Lung microvascular endothelial cell (primary cell): ENCODE measurements around the gene AMFR. TPM values are rescaled to one million over a fixed set of nuclear protein-coding genes. Genes with fewer than 3 reads are reported as not detected.

Source experiments
- DNase-seq, 2 donors: peaks; one replicate each; pipeline versions ENCODE4 v3.0.0 to v3.0.0-alpha.2; 2010; ENCODE audit warnings: low read depth in 2 of 2
- total RNA-seq: library from RNA; depleted of rRNA; stranded (reverse); fragments of >200 nt; gene quantifications from 2 replicates; pipeline ENCODE4 v1.2.1, GENCODE V29; 2014

AMFR gene
- total RNA-seq, 1 donor from 2014 or later = 401 TPM

DNA sequence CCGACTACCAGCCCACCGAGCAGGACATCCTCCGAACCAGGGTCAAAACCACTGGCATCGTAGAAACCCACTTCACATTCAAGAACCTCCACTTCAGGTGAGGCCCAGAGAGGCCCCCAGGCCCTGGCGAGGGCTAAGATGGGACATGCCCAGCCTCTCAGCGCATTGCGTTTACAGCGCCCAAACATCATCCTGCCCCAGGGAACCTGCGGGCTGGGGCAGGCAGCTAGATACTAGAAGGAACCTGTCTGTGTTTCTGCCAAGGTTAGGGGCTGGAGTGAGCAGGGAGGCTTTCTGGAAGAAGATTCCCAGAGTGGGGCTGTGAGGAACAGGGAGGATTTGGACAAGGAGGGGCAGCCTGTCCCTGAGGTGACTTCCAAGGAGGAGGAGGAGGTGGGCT lies 90.6 kb downstream of the AMFR start:
- no peak for DNase-seq

DNA sequence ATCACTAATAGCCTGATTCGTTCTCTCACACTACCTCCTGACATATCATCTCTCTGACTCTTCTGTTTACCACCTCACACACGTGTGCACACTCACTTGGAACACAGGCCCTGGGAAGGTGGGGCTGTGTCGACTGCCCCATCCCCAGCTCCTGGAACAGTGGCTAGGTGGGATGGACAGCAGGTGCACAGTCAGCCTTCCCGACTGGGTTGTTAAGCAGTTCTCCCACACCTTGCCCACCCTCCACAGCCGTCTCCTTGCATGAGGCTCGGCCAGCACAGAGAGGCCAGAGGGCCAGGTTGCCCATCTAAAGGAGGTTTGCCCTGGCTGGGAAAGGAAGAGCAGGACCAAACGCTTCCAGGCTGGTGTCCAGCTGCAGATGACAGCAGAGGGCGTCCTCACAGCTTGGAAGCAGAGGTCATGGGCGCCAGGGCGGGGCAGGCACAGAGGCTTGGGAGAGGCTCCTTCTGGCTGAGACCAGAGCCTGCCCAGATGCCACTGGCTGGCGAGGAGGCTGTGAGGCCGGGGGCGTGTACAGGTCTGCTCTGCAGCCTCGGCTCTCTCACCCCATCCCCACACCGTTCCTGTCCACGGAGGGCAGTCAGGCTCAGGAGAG lies 92.8 kb downstream of the AMFR start:
- DNase-seq = peak; percentile 72 to 73

DNA sequence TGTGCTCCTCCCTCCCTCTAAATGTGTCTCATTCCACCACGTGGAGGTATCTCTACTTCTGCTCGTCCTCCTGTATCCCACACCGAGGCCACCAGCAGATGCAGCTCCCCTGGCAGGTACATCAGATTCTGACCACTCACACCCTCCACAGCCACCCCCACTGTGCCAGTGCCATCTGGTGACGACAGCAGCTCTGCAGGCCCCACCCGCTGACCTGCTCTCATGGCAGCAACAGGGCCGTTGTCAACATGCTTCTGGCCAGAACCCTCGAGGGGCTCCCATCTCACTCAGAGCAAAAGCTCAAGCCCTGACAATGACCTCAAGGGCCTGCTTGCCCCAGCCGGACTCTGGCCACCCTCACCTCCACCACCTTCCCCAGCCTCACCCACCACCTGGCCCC lies 93.4 kb downstream of the AMFR start:
- DNase-seq = no peak

DNA sequence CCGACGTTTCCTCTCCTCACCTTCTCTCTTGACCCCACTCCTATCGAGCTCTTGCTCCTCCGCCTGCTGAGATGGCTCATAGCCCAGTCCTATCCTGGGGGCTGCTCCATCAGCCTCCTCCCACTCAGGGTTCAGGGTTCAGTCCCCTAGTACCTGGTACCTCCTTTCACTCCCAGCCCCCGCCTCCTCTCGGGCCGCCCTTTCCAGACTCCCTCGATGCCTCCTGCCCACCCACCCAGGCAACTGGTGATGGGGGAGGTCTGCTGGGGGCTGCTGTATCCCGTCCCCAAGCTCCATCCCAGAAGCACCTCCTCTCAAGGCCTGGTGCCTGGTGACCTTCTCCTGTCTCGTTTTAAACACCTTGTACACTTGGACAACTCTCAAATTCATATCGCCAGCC lies 93.9 kb downstream of the AMFR start:
- no peak for DNase-seq

DNA sequence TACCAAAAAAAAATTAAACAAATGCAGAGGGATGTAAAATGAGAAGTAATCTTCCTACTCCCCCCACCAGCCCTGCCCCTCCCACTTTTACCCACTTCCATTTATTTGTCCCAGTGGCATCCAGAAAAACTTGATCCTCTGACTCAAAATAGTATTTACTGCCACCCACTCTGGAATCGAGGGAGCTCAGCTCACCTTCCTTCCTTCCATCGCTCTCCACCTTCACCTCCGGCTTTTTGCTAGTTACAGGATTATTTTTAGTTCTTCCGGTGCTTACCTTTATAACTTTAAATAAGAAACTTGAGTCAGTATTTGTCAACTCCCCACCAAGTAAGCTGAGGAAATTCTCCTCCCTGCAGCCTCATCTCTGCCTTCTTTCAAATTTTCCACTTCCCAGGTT lies 94.9 kb downstream of the AMFR start:
- DNase-seq = no peak

DNA sequence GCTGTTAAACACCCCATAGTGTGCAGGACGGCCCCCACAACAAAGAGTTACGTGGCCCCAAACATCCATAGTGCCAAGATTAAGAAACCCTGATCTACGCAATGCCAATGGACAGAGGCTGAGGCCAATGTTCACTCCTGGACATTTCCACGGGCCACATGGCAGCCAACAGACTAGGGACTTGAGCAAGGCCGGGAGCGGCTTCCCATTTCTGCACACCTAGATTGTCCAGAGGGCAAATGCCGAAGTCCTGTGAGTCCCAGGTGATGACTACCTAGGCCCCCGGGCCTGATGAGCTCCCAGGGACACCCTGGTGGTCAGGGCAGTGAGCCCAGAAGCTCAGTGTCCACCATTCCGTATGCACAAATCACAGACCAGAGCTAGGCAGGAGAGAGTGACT lies 95.5 kb downstream of the AMFR start:
- DNase-seq = no peak

DNA sequence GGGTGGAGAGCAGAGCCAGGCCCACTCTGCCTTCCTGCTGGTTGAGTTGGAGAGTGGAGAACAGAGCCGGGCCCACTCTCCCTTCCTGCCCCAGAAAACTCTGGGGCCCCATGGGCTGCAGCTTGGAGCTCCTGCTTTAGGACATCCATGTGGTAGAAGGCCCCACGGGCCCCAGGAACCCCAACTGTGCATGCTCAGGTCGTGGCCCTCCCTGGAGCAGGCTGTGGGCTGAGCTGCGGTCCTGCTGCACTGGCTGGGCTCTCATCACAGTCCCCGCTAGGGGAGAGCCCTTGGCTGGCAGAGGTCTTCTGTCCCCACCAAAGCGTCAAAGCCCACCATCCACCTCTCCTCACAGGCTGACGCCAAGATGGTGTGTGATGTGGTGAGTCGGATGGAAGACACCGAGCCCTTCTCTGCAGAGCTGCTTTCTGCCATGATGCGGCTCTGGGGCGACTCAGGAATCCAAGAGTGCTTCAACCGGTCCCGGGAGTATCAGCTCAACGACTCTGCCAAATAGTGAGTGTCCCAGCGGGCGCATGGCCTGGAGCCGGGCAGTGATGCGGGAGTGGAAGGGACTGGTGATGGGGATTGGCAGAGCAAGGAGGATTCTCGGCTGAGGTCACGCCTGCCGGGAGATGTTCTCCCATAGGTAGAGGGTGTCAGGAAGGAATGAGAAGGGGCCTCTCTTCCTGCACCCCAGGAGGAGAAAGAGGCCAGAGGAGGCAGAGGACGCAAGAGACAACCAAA lies 96.9 kb downstream of the AMFR start:
- DNase-seq = no peak

DNA sequence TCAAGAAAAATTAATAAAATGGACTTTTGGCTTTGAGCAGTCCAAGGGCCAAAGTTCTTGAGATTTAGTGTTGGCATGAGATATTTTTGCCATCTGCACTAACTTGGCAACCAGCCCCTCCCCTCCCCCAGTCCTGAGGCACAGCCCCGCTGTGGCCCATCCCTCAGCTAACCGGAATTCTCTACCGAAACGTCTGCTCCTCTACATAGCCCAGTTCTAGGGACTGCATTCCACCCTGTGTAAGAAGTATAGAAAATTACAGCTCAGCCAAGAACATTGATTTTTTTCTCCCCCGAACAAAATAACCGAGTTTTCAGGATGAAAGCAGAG lies 97.5 kb downstream of the AMFR start:
- DNase-seq = no peak

DNA sequence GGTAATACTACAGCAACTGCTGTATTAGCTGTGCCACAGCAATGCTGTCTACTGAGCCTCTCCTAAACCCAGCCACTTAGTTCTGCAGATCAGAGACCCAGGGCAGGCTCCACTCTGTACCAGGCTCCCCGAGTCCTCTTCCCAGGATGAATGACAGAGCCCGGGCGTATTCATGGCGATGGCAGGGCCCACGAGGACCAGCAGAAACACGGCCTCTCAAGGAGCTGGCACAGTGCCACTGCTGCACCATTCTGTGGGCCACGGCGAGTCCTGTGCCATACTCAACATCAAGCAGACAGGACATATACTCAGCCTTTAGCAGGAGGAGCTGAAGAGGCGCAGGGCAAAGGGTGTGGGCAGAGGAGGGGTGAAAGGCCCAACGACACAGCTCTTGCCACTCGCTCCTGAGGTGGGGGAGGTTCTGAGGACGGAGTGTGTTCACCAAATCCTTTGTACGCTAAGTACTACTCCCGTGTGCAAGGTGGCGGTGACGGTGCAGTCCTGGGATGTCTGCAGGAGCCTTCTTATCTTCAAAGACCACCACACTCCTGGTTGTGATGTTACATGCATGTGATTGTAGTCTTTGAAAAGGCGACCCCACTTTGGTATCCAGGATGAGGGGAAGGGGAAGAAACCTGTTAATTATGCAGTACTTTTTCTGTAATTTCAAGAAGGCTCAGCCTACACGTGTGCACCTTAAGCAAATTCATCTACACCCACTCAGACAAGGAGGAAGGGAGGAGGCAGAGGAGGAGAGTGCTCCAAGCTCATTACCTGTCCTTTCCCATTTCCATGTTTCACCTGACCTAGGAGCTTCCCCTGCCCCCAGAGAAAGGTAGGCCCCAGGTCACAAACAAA lies 98.0 kb downstream of the AMFR start:
- no peak for DNase-seq

DNA sequence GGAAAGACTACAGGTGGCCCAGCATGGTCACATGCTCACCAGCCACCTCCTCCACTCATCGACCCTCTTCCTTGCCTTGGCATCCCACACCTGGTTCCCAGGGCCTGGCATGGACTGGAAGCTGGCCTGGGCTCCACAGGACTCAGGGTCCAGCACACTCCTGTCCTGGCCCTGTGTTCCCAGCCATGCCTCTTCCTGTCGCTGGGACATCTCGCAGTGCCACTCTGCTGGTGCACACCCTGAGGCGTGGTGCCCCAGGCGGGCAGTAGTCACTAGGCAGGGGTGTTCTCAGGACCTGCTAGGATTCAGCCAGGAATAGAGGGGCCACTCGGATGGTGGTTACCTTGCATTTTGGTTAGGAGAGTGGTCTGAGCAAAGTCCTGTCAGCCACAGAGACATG lies 99.4 kb downstream of the AMFR start:
- no peak for DNase-seq

DNA sequence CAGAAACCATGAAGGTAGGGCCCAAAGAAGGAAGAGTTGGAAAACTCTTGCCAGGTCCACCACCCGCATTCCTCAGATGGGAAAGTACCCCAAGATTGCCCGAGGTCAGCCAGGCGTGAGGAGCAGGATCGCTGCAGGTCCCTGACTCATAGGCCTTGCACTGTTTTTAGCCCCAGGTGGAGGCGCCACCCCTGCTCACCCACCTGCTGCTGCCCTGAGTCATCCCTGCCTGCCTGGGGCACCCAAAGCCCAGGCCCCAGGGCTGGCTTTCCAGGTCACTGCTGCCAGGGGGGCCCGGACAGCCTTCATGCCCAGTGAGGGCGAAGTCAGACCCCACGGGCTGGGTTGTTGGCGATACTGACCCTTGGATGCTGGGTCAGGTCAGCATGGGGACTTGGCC lies 100.9 kb downstream of the AMFR start:
- no peak for DNase-seq

DNA sequence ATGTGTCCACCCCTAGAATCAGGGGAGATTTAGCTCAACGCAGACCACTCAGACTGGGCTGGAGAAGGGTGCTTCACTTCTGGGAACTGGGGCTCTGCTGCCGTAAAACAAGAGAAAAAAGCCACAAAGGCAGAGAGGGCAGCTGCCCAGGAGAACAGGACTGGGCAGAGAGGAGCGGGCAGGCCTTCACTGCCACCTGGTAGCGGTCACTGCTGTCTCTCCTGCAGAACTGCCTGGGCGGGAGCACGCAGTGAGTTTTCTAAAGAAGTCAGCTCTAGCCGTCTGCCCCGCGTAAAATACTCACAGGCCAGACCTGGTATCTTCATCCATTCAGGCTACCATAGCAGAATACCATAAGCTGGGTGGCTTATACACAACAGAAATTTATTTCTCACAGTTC lies 103.8 kb downstream of the AMFR start:
- DNase-seq = no peak

DNA sequence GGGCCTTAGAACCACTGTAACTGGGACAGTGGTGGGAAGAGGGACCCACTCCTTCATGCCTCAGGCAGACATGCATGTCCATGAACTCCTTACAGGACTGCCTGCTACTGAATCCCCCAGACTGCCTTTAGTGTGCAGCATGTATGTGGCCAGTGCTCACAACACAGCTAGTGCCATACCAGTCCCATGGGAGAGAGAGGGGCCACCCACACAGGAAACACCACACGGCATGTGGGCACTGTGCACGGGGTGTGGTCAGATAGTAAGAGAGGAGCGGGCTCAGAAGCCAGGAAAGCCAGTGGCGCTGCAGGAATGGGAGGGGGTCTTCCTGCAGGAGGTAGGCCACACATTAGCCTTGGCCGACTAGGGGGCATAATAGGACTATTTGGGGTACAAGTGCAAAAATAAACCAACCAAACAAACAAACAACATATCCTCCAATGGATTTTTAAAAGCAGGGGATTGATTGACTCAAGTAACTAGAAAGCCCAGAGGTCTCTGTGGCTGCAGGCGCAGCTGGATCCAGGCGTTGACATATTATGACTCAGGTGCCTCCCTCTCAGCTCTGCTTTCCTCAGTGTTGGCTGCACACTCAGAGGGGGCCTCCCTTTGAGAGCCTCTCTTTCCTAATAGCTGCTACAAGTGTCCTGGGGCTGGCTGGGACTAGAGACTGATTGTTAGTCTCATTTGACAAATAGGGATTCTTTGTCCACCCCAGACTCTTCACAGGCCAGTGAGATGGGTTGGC lies 104.4 kb downstream of the AMFR start:
- DNase-seq = no peak

DNA sequence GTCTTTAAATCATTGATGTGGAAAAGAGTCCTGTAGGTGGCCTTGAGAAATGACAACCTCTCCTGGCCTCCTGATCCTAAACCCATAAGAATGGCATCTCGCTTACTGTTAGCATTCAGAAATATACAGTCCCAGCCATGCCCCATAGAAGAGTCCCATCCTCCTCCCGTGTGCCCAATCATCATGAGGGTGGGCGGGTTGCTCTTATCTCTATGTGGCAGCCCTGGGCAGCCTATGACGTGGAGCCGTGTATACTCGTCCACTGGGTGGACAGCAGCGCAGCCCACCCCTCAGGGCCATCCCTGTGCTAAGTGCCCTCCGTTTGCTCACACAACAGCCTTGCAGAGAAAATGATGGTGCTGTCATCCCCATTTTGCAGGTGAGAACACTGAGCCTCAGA lies 105.3 kb downstream of the AMFR start:
- DNase-seq = no peak

DNA sequence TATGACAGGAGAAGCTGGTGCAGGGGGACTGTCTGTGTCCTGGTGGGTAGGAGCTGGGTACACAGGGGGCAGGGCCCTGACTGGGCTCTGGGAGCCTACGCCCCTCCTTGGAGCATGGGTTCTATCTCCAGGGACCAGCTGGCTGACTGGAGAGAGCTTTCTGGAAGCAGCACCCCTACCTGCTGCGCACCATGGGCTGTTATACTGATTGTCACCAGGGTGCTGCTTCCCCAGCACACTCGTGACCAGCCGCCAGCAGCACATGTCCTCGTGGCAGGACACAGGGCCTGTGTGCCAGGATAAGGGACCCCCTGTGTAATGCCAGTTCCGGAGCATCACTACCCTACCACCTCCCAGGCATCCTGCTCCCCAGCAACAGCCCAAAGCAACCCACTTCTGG lies 106.0 kb downstream of the AMFR start:
- no peak for DNase-seq

DNA sequence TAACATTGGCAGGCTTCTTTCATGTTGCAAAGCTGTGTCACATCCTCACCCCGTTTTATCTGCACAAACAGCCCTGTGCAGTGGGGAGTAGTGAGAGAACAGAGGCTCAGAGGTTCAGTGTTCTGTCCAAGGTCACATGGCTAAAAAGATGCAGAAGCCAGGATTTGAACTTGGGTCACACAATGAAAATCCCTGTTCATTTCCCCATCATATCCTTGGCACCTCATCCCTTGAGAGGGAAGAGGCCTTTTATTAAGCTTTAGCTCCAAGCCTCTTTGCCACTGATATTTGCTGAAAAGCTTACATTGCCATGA lies 106.6 kb downstream of the AMFR start:
- DNase-seq = no peak

DNA sequence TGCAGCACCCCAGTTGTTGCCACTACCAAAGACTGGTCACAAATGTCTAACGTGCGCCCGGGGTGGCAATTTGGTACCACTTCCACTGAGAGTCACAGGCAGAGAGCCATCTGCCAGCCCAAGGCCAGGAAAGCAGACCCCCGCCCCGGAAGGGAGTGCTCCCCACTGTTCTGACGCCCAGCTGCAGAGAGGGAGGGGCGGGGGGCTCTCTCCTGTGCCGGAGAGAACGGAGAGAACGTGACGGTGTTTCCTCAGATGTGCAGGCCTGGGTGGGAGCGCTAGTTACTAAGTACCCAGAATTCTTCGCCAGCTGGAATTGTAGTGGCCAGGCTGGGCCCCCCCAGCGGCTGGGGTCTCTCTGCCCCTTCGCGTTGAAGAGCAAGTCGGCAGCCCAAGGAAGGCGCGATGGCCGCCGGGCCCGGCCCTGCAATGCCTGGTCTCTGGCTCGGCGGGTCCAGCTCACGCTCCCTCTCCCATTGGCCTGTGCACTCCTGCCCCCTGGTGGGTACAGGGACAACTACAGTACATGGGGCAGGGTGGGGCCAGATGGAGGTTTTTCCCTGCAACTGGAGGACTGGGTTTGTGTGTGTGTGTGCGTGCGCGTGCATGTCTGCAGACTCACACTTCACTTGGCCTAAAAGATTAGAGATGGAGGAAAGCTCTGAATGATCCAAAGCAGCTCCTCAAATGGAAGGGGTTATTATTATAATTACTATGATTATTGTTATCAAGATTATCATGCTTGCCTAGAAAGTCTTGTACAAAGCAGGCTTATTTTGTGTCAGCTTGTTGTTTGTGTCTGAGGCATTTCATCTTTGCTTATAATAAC lies 107.1 kb downstream of the AMFR start:
- DNase-seq = peak; percentile 65 to 78

DNA sequence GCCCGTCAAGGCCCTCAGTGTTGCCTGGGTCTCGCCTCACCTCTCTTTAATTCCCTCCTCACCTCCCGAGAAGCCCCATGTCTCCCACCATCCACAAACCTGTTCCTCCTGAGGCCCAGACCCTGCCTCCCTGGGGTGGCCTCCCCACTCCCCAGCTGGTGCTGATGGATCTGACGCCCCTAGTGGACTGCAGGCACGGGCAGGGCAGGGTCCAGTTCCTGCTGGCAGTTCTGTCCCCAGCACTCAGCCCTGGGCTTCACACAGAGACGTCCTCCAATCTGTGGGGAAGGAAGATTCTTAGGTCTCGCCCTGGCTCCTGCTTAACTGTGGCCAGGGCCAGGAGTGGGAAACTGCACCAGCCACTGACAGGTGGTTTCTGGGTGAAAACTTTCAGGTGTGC lies 108.8 kb downstream of the AMFR start:
- DNase-seq = no peak

DNA sequence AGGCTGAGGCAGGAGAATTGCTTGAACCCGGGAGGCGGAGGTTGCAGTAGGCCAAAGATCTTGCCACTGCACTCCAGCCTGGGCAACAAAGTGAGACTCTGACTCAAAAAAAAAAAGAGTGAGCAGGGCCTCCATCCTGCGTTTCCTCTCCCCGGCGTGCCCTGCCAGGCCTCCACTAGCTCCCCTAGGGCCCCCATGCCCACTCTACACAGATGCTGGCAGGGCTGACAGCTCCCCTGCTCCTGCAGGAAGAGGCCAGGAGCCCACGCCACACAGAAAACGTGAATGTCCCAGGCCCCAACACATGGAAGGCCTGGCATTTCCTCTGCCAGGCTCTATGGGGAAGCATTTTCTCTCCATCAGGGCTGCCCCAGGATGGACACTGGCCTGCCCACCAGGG lies 109.4 kb downstream of the AMFR start:
- DNase-seq = no peak

DNA sequence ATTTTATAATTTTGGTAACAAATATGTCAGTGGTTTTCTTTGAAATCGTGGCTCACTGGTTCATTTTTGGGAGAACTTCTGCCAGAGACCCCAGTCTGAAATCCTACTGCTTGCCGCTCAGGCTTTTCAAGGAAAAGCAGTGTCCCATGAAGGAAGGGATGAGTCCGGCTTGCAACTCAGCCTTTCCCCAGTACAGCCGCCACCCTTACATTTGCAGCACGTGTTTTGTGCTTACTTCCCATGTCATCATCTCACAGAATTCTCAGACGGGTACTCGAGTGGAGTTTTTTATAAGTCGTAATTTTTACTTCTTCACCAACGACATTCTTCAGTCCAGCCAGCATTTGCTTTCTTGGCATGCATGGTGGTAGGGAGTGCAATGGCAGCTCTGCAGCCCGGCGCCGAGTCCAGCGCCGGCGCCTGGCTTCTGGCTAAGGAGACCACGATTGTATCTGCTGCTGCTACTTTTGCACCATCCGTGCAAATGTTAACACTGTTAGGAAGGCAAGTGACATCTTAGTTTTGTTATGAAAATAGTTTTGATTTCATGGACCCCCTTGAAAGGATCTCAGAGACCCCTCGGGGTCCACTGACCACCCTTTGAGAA lies 111.0 kb downstream of the AMFR start:
- DNase-seq = no peak

DNA sequence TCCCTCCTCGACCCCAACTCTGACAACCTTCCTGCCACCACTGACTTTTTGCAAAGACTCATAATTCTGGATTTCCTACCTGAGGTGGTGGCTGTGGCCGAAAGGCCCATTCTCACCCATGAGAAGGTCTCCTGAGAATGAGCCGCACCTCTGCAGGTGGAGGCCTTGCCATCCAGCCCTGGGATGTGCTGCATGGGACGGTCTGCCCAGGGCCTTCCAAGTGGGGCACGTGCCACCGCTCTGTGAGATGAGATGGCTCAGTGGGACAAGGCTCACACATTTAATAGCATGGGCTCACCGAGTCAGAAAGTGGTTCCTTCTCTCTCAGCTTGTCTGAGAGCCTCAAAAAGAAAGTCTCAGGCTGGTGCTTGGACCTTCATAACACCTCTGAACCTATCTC lies 112.8 kb downstream of the AMFR start:
- DNase-seq = no peak
